Spinal cord (tissue), 10 donors: ENCODE data around the gene DDX11. TPM values are rescaled to one million over a fixed set of nuclear protein-coding genes. Genes with fewer than 3 reads are reported as not detected.
"Not testable (repeated sequence)": the region's sequence is repeated elsewhere in the genome, so short reads cannot be mapped to it uniquely, and the experiment has no call there.

ENCODE experiments used
- DNase-seq, 6 donors: peaks; one replicate each; pipeline versions ENCODE4 v3.0.0 to v3.0.0-alpha.2; 2013 to 2015; ENCODE audit warnings: low spot score in 6 of 6, low read depth in 4 of 6
- H3K27ac ChIP-seq: one replicate; pipeline ENCODE4 v1.5.1; 2013; ENCODE audit warnings: low read depth, low read length, control low read depth
- H3K27me3 ChIP-seq: one replicate; pipeline ENCODE4 v1.6.1; 2013; ENCODE audit warnings: low read length; ENCODE audit not compliant: control insufficient read depth, insufficient read depth
- H3K36me3 ChIP-seq: one replicate; pipeline ENCODE4 v1.6.1; 2013; ENCODE audit warnings: low read length; ENCODE audit not compliant: control insufficient read depth, insufficient read depth
- H3K4me1 ChIP-seq: one replicate; pipeline ENCODE4 v1.6.1; 2013; ENCODE audit warnings: low read length; ENCODE audit not compliant: control insufficient read depth, insufficient read depth
- H3K4me3 ChIP-seq: one replicate; pipeline ENCODE4 v1.5.1; 2013; ENCODE audit warnings: low read depth, low read length, control low read depth
- H3K9me3 ChIP-seq: one replicate; pipeline ENCODE4 v1.6.1; 2013; ENCODE audit warnings: low read length; ENCODE audit not compliant: control insufficient read depth, insufficient read depth
- WGBS: methylation state at CpG from one replicate; pipeline ENCODE4 v1.1.5; 2013; ENCODE audit warnings: missing lambda C conversion rate; ENCODE audit not compliant: insufficient coverage; 5-methylcytosine and 5-hydroxymethylcytosine counted together
- polyA plus RNA-seq, 2 donors: library from polyadenylated mRNA; unstranded; fragments of 120-200 nt; gene quantifications; one replicate each; pipeline ENCODE4 v1.2.1, GENCODE V29; 2013; ENCODE audit not compliant: insufficient read length in 2 of 2
- total RNA-seq, 2 donors: library from RNA; depleted of rRNA in 1 of 2; stranded (reverse); fragments of 120-200 nt in 1 of 2; fragments of >200 nt in 1 of 2; gene quantifications; one replicate each; pipeline versions ENCODE4 v1.2.3 to v1.2.4, GENCODE V29; 2013 to 2014
- donor health status: healthy.

DDX11 gene
- total and polyA plus RNA-seq, 4 donors = 12.0 to 69.1 (median 38.1) TPM

DNA sequence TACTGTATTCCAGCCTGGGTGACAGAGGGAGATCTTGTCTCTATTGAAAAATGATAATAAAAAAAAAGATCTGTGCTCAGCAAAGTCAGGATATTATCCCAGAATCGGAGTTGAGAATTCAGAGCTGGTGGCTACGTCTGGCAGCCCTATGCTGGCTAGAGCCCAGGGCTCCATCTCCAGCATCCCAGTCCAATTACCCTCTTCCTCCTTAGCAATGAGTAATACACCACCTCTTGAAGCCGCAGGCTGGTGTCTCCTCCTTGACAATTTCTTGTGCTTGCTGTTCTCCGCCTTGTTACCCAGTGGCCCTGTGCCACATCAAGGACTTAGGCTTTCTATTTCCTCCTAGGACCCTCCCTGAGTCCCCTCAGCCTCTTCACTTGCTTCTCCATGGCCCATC, 38.4 kb upstream of the DDX11 start:
- H3K4me1 ChIP-seq = peaks cover 3% of the 10 kb centered on the region
- no peaks in the 10 kb centered on the region for H3K27me3 ChIP-seq
- no peak overlapping the region for H3K27ac ChIP-seq
- DNase-seq = no peak
- 91% methylated on average over 4 of the region's 4 CpGs for WGBS
- no peak overlapping the region for H3K4me3 ChIP-seq
- H3K9me3 ChIP-seq = no peaks in the 10 kb centered on the region
- no peaks in the 10 kb centered on the region for H3K36me3 ChIP-seq

DNA sequence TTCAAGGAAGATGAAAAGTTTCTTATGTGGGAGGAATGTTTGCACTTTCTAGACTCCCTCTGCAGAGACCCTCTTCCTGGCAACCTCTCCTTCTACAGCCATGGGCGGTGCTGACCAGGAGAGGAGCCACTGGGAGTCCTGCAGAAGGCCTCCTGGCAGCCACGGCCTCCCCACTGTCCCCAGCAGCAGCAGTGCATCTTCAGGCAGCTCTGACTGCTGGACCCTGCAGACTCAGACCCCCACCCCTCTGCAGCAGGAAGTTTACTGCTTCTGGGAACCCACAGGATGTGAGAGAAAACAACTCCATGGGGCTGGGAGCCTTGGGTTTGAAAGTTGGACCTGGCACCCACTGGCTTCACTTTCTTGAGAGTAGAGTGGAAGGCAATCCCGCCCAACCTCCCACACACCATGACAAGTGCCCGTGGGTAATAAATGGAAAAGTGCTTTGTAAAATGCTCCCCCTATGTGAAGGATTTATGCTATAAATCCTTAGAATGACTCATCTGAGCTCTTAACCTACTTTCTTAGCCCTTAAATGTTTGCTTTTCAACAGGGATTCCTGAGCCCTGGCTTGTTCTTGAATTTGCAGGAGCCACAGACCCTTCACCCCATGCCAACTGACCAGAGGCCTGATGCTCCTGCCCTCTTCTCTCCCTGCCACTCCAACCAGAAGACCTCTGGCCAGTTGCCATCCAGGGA, 37.5 kb upstream of the DDX11 start:
- H3K36me3 ChIP-seq = no peaks in the 10 kb centered on the region
- H3K4me3 ChIP-seq = no peak overlapping the region
- 75% methylated on average over 2 of the region's 4 CpGs for WGBS

DNA sequence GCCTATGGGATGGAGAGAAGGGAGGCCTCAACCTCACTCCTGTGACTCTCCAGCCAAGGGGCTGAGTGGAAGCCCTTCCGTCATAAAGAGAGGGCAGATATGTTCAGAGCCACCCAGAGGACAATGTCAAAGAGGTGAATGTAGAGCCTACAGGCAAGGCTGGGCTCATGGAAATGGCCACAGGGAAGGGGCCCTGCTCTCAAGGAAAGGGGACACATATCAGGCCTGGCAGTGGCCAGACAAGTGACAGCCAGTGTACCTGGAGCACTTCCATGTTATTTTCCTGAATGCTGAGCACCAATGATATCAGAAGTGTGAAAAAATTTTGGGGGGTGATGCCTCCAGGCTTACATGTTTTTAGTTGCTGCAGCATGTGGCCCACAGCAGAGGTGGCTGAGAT, 36.6 kb upstream of the DDX11 start:
- 100% methylated on average over 1 of the region's 1 CpG for WGBS
- Histone ChIP-seq H3K36me3 (no peaks in the 10 kb centered on the region), H3K27me3 (no peaks in the 10 kb centered on the region), H3K9me3 (no peaks in the 10 kb centered on the region), H3K4me1 (no peaks in the 10 kb centered on the region), H3K4me3 (no peak overlapping the region), H3K27ac (no peak overlapping the region)
- DNase-seq = no peak

More for the DNA sequence above, 37.5 kb upstream of the DDX11 start:
- H3K9me3 ChIP-seq = no peaks in the 10 kb centered on the region
- no peak for DNase-seq
- H3K27me3 ChIP-seq = no peaks in the 10 kb centered on the region
- H3K4me1 ChIP-seq = peaks cover 3% of the 10 kb centered on the region
- no peak overlapping the region for H3K27ac ChIP-seq

DNA sequence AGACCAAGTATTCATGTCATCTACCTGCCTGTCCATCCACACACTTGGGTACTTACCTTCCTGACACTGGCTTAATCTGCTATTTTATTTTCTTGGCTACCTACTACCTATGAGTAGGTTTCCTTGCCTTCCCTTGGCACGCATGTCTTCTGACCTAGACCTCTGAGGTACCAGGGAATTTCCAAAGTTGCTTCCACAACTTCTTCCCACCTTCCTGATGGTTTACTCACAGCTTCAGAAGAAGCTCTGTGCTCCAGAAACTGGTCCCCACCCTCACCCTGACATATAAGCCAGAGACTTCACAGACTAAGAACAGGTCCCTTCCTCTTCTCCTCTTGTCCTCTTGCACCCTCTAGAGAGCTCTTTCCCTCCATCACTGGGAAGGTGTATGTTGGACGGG, 35.7 kb upstream of the DDX11 start:
- Histone ChIP-seq H3K9me3 (no peaks in the 10 kb centered on the region), H3K27me3 (no peaks in the 10 kb centered on the region), H3K4me3 (no peak overlapping the region), H3K4me1 (no peaks in the 10 kb centered on the region), H3K27ac (no peak overlapping the region), H3K36me3 (no peaks in the 10 kb centered on the region)
- WGBS = 92% methylated on average over 1 of the region's 2 CpGs
- DNase-seq = no peak

DNA sequence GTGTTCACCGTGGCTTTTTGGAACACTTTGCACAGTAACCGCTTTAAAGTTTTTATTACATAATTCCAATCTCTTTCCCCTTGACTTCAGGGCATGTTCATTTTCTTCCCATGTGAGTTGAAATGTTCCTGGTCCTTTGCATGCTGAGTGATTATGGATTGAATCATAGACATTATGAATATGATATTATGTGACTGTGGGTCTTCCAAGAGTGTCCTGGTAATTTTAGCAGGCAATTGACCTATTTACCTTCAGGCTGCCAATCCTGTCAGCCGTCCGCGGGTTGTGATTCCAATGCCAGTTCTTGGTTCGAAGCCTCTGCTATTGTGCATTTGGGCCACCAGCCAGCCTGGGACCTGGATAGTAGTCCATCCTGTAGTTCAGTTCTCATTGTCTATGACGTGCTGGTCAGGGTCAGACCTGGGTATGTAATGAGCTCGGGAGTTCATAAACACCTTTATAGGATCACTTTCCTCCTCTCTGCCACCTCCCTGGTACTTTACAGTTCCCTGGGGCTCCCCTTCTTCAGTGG, 32.6 kb upstream of the DDX11 start:
- no peak overlapping the region for H3K4me3 ChIP-seq
- no peak overlapping the region for H3K27ac ChIP-seq
- H3K4me1 ChIP-seq = no peaks in the 10 kb centered on the region
- DNase-seq = no peak
- no peaks in the 10 kb centered on the region for H3K36me3 ChIP-seq
- H3K9me3 ChIP-seq = no peaks in the 10 kb centered on the region
- no peaks in the 10 kb centered on the region for H3K27me3 ChIP-seq
- 86% methylated on average over 4 of the region's 8 CpGs for WGBS

DNA sequence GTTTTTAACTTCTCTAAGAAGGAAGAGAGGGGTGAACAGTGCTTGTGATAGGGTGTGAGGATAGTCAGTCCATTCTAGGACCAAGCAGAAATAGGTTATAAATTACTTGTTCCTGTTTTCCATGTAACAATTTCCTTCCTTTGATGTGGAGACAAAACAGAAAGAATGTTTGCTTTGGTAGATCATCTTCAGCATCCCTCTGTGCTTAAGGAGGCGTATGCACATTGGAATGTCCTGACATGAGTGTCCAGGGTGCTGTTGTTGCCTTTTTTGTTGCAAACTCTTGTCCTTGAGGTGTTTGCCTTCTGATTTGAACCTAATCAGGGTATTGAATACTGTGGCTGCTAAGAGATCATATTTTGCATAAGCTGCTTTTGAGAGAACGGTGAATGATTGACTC, 23.5 kb upstream of the DDX11 start:
- WGBS = no CpG with 5 or more reads among the region's 2 CpGs

DNA sequence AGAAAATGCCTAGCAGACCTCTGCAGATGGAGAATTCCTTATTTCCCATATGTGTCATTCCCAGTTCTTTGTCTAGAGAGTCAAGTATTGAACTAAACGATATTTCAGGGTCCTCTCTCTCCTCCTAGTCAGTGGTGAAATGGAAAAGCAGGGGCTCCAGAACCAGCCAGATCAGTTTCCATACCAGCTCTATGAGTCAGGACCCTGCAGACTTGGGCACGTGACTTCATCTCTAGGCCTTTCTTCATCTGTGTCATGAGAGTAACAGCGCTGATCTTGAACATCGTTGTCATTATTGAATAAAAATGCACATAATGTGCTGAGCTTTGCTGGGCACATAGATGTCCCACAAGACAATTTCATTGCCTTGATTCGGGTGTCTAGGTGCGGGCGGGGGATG, 23.1 kb upstream of the DDX11 start:
- not testable (repeated sequence) for DNase-seq, H3K27ac ChIP-seq, H3K27me3 ChIP-seq, H3K9me3 ChIP-seq, H3K4me3 ChIP-seq, H3K4me1 ChIP-seq, H3K36me3 ChIP-seq
- WGBS = 100% methylated on average over 3 of the region's 7 CpGs

More for the DNA sequence above, 23.5 kb upstream of the DDX11 start:
- H3K9me3 ChIP-seq, H3K27ac ChIP-seq, H3K27me3 ChIP-seq, H3K4me1 ChIP-seq, DNase-seq, H3K36me3 ChIP-seq, H3K4me3 ChIP-seq: not testable (repeated sequence)

DNA sequence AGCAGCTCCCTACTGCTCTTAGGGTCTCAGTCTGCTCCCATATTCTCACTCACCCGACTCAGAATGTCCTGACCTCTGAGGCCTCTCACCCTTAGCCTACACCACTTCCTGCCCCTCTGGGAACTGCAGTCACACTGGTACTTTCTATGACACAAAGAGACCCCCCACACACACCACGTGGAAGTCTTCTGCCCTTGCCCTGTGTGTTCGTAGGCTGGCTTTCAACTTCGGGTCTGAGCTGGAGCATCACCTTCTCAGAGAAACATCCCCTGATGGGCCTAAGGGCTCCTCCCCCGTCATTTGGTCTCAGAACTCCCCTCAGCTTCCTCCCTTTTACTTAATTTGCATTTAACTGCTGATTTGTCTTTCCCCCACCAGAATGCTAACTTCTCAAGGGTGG, 22.0 kb upstream of the DDX11 start:
- not testable (repeated sequence) for H3K27me3 ChIP-seq, DNase-seq, H3K4me1 ChIP-seq, H3K27ac ChIP-seq, H3K4me3 ChIP-seq, H3K36me3 ChIP-seq, H3K9me3 ChIP-seq
- WGBS = 63% methylated on average over 4 of the region's 5 CpGs

DNA sequence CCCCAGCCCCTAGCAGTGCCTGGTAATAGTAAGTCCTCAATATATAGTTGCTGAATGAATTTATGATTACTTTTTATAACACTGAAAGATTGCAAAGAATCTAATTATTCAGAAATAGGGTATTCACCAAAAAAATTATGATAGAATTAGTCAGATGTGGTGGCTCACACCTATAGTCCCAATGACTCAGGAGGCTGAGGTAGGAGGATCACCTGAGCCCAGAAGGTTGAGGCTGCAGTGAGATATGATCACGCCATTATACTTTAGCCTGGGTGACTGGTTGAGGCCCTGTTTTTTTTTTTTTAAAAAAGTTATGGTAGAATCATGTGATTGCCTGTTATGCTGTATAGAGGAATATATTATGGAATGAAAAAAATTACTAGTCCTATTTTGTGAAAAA, 21.5 kb upstream of the DDX11 start:
- H3K36me3 ChIP-seq, H3K27ac ChIP-seq, H3K4me3 ChIP-seq, H3K4me1 ChIP-seq, H3K9me3 ChIP-seq, H3K27me3 ChIP-seq, DNase-seq: not testable (repeated sequence)
- 100% methylated on average over 1 of the region's 1 CpG for WGBS

DNA sequence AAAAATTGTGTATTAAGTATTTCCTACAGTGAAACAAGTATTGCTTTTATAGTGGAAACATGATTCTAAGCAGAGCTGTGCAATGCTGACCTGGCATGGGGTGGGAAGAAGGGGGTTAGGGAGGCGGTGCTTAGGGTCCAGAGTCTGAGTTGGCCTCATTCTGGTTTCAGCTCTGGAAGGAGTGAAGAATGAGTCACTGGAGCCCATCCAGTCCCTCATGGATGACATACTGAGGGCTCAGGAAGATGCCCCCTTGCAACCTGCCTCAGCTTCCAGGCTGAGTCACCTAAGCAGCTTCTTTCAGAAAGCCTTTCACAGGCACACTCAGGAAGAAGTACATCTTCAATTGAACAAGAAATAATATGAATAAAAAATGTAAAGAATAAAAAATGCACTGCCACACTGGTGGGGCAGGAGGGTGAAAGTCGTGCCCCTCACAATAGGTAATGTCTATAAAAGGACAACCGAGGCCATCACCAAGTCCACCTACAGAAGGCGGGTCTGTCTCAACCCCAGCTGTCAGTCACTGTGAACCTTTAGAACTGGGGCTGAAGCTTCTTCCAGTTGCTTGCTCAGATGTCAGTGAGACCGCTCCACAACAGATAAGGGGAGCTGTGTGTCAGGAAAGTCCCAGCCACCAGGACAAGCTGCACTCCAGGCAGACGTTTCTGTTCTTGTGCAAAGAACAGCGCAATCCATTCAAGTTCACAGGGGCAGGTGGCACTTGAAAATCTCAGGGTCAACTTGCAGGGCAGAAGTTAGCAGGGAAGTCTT, 20.8 kb upstream of the DDX11 start:
- not testable (repeated sequence) for H3K27me3 ChIP-seq, H3K4me3 ChIP-seq, DNase-seq, H3K36me3 ChIP-seq, H3K9me3 ChIP-seq, H3K4me1 ChIP-seq, H3K27ac ChIP-seq
- 81% methylated on average over 3 of the region's 7 CpGs for WGBS
